Fibroblast of lung (primary cell): ENCODE results near the gene RIPOR2.

ENCODE experiments used
- CTCF ChIP-seq, 2 donors: IDR thresholded peaks in 1 of 2; conservative IDR thresholded peaks in 1 of 2; 1 replicate in 1 of 2; 2 replicates in 1 of 2; pipeline ENCODE4 v1.5.1; 2011 to 2012; ENCODE audit warnings: low read length in 2 of 2, control low read depth in 1 of 2, inconsistent platforms in 1 of 2, low read depth in 1 of 2, mild to moderate bottlenecking in 1 of 2
- EZH2 ChIP-seq: IDR thresholded peaks from 2 replicates; pipeline ENCODE4 v1.5.1; 2012; ENCODE audit warnings: low read length, control low read depth, mild to moderate bottlenecking; ENCODE audit errors: missing control alignments

- TF ChIP-seq CTCF (conservative IDR thresholded peaks at IDR 0.05 in 1 of 2, IDR thresholded peaks at IDR 0.05 in 1 of 2; ENCODE audit: low read depth in 1 of 2, low read length in 2 of 2) (no peak), EZH2 (no peak)
These were observed 13.6 kb downstream of the RIPOR2 start for GRCh38 chr6:24922170-24922569.
